Loucy (cell line): Measurements from ENCODE around the gene MAX.

ENCODE experiments used
- H2AFZ ChIP-seq: fragments of 200-600 bp; sonication (generic); 2 replicates; pipeline ENCODE4 v1.6.0; 2016; ENCODE audit warnings: antibody characterized with exemption, mild to moderate bottlenecking, low read length, moderate library complexity
- H3F3A ChIP-seq: fragments of 200-600 bp; 2 replicates; pipeline ENCODE4 v1.6.0; 2016; ENCODE audit warnings: antibody characterized with exemption, low read depth, mild to moderate bottlenecking
- H3K27me3 ChIP-seq: fragments of 200-600 bp; sonication (generic); 2 replicates; pipeline ENCODE4 v1.6.1; 2014; ENCODE audit warnings: low read length, mild to moderate bottlenecking; ENCODE audit not compliant: insufficient read depth, poor library complexity, severe bottlenecking
- H3K36me3 ChIP-seq: fragments of 200-600 bp; sonication (generic); 2 replicates; pipeline ENCODE4 v1.6.1; 2016; ENCODE audit warnings: low read length; ENCODE audit not compliant: insufficient read depth
- H3K4me1 ChIP-seq: fragments of 200-600 bp; sonication (generic); 2 replicates; pipeline ENCODE4 v1.5.1; 2014; ENCODE audit warnings: low read length, mild to moderate bottlenecking; ENCODE audit not compliant: insufficient read depth, poor library complexity, severe bottlenecking
- H3K4me2 ChIP-seq: fragments of 200-600 bp; sonication (generic); 2 replicates; pipeline ENCODE4 v1.6.0; 2014; ENCODE audit warnings: antibody characterized with exemption, low read length, low read depth, mild to moderate bottlenecking; ENCODE audit not compliant: poor library complexity, severe bottlenecking
- H3K4me3 ChIP-seq: fragments of 200-600 bp; sonication (generic); 2 replicates; pipeline ENCODE4 v1.5.1; 2014; ENCODE audit warnings: low read length, mild to moderate bottlenecking, mixed read lengths; ENCODE audit not compliant: poor library complexity, severe bottlenecking
- H3K79me2 ChIP-seq: fragments of 200-600 bp; sonication (generic); 2 replicates; pipeline ENCODE4 v1.6.1; 2014; ENCODE audit warnings: low read length; ENCODE audit not compliant: insufficient read depth
- H3K9ac ChIP-seq: fragments of 200-600 bp; sonication (generic); 2 replicates; pipeline ENCODE4 v1.6.0; 2014; ENCODE audit warnings: mild to moderate bottlenecking, low read depth, low read length, moderate library complexity; ENCODE audit not compliant: poor library complexity, severe bottlenecking
- H3K9me2 ChIP-seq: fragments of 200-600 bp; sonication (generic); replicated peaks from 2 replicates; pipeline ENCODE4 v1.6.1; 2016; ENCODE audit warnings: low read depth, low read length, mixed read lengths
- H3K9me3 ChIP-seq: fragments of 200-600 bp; sonication (generic); 2 replicates; pipeline ENCODE4 v1.6.1; 2014; ENCODE audit warnings: mild to moderate bottlenecking, antibody characterized with exemption, low read length, low read depth; ENCODE audit not compliant: insufficient read depth
- H4K20me1 ChIP-seq: fragments of 200-600 bp; sonication (generic); 2 replicates; pipeline ENCODE4 v1.6.0; 2014; ENCODE audit warnings: antibody characterized with exemption, low read length, mild to moderate bottlenecking; ENCODE audit not compliant: insufficient read depth, poor library complexity, severe bottlenecking
- EZH2phosphoT487 ChIP-seq: fragments of 200-600 bp; IDR thresholded peaks from 2 replicates; pipeline ENCODE4 v1.6.1; 2018; ENCODE audit warnings: antibody characterized with exemption, mild to moderate bottlenecking, moderate library complexity, borderline replicate concordance
- TF ChIP-seq, protein P1 (sequence below): fragments of 200-600 bp; sonication (generic); conservative IDR thresholded peaks from 2 replicates; pipeline ENCODE4 v1.5.1; 2014; ENCODE audit warnings: mild to moderate bottlenecking, antibody characterized with exemption, low read length

Gene MAX

DNA sequence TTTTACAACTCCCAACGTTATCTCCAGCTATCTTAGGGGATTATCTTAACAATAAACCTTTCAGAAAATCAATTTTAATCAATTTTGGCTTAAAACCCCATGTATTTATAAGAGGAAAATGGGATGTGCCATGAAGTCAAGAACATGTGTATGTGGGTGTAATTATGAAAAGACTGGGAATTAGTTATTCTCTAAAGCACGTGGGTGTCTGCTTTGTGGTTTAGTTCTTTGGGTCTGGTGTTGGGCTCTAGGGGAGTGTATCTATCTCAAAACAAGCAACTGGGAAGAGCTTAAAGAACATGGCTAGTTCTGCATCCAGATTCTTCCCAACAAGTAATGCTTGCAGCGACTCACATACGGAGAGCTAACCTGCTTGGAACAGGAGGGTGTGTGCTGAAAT is 40.1 kb upstream of the MAX start:
- no peaks in the 10 kb centered on the region for H3K36me3 ChIP-seq
- no peaks in the 10 kb centered on the region for H3K9me2 ChIP-seq
- H2AFZ ChIP-seq = no peak overlapping the region
- H4K20me1 ChIP-seq = no peaks in the 10 kb centered on the region
- H3K4me2 ChIP-seq = no peak overlapping the region
- TF ChIP-seq EZH2phosphoT487 = no peak
- TF ChIP-seq, protein P1, sequence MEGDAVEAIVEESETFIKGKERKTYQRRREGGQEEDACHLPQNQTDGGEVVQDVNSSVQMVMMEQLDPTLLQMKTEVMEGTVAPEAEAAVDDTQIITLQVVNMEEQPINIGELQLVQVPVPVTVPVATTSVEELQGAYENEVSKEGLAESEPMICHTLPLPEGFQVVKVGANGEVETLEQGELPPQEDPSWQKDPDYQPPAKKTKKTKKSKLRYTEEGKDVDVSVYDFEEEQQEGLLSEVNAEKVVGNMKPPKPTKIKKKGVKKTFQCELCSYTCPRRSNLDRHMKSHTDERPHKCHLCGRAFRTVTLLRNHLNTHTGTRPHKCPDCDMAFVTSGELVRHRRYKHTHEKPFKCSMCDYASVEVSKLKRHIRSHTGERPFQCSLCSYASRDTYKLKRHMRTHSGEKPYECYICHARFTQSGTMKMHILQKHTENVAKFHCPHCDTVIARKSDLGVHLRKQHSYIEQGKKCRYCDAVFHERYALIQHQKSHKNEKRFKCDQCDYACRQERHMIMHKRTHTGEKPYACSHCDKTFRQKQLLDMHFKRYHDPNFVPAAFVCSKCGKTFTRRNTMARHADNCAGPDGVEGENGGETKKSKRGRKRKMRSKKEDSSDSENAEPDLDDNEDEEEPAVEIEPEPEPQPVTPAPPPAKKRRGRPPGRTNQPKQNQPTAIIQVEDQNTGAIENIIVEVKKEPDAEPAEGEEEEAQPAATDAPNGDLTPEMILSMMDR = no peak
- H3K79me2 ChIP-seq = no peaks in the 10 kb centered on the region
- H3K27me3 ChIP-seq = no peaks in the 10 kb centered on the region
- H3F3A ChIP-seq = no peaks in the 10 kb centered on the region
- H3K4me1 ChIP-seq = no peaks in the 10 kb centered on the region
- H3K9me3 ChIP-seq = no peaks in the 10 kb centered on the region
- no peak overlapping the region for H3K9ac ChIP-seq
- H3K4me3 ChIP-seq = no peak overlapping the region

DNA sequence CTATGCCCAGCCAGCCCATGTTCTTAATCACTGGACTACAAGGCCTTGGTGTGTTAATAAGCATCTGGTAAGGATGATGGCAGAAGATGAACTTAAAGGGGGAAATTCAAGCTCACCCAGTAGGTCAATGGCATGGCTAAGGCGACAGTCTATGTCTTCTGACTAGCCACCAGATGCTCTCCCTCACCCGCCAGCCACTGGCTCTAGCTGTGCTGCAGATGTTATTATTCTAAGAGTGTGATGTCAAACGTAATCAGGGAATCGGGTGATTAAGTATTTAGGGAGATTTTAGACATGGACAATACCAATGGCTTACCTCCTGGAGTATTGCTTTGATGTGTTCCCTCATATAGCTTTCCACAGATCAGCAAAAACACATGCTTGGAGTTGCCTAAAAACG is 39.2 kb upstream of the MAX start:
- H4K20me1 ChIP-seq = no peaks in the 10 kb centered on the region

DNA sequence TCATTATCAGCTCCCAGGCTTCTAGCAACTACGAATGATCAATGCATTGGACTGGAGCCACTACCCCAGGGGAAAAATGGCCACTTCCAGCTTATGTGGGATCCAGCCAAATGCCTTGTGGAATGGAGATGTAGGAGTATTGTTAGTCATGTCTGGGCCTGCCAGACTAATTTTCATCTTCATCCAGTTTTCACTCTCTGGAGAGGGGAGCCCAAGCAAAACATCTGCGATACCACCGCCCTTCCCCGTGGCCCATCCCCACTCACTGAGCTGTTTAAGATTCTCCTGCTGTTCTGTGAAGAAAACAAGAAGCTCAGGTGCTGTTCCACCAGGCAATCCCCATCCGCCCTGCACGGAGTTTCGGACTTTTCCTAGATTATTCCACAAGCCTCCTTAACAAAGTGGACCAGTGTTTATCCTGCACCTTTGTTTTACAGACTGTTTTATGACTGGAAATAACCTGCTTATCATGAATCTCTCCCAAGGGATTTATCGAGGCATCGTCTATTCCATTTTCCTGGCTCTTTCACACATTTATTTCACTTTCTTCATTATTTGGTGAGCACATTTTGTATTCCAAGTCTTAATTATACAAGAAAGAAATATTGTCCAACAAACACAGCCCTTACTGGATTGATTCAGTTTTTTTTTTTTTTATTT is 35.5 kb upstream of the MAX start:
- TF ChIP-seq EZH2phosphoT487 = no peak
- TF ChIP-seq, protein P1 = no peak
- H3K9ac ChIP-seq = no peak overlapping the region
- no peaks in the 10 kb centered on the region for H3K36me3 ChIP-seq
- H3K4me2 ChIP-seq = no peak overlapping the region
- no peaks in the 10 kb centered on the region for H3K9me3 ChIP-seq
- H3K9me2 ChIP-seq = no peaks in the 10 kb centered on the region
- H3K4me3 ChIP-seq = no peak overlapping the region
- H3K79me2 ChIP-seq = no peaks in the 10 kb centered on the region
- no peak overlapping the region for H2AFZ ChIP-seq
- no peaks in the 10 kb centered on the region for H3F3A ChIP-seq
- no peaks in the 10 kb centered on the region for H4K20me1 ChIP-seq
- H3K27me3 ChIP-seq = no peaks in the 10 kb centered on the region
- H3K4me1 ChIP-seq = no peaks in the 10 kb centered on the region

More for the DNA sequence above, 39.2 kb upstream of the MAX start:
- no peaks in the 10 kb centered on the region for H3K27me3 ChIP-seq
- no peaks in the 10 kb centered on the region for H3F3A ChIP-seq
- H3K9me3 ChIP-seq = no peaks in the 10 kb centered on the region
- TF ChIP-seq EZH2phosphoT487 = no peak
- TF ChIP-seq, protein P1 = no peak
- no peak overlapping the region for H3K4me3 ChIP-seq
- H2AFZ ChIP-seq = no peak overlapping the region
- no peak overlapping the region for H3K9ac ChIP-seq
- H3K4me2 ChIP-seq = no peak overlapping the region
- H3K4me1 ChIP-seq = no peaks in the 10 kb centered on the region
- no peaks in the 10 kb centered on the region for H3K36me3 ChIP-seq
- H3K9me2 ChIP-seq = no peaks in the 10 kb centered on the region
- H3K79me2 ChIP-seq = no peaks in the 10 kb centered on the region
